Activated B cell treated with CpG ODN at 0.5 μM for 24 hours (primary cell): ENCODE data around the gene NSMCE4A. TPM values are rescaled to one million over a fixed set of nuclear protein-coding genes. Genes with fewer than 3 reads are reported as not detected.
"Not testable (repeated sequence)": the region's sequence is repeated elsewhere in the genome, so short reads cannot be mapped to it uniquely, and the experiment has no call there.

Source experiments
- ATAC-seq: fragments of 200-7000 bp; cut with Tn5 transposase; one replicate; pipeline ENCODE4 v1.10.0; 2021; ENCODE audit warnings: low read depth, mild to moderate bottlenecking, moderate library complexity
- CTCF ChIA-PET: fragments of 350-600 bp; sonication (Branson Sonifier 250); formaldehyde crosslinking; loops from one replicate; lab custom pipeline; 2021; ENCODE audit warnings: antibody characterized with exemption; lab: Charles Lee
- POLR2A ChIA-PET: fragments of 350-600 bp; sonication (Branson Sonifier 250); formaldehyde crosslinking; loops from one replicate; lab custom pipeline; 2021; ENCODE audit warnings: antibody characterized with exemption; lab: Charles Lee
- DNase-seq: peaks from one replicate; pipeline ENCODE4 v3.0.0; 2022
- H3K27ac Mint-ChIP-seq: one replicate; pipeline ENCODE4 v1.8.0; 2020; ENCODE audit warnings: mixed read lengths
- H3K27me3 Mint-ChIP-seq: one replicate; pipeline ENCODE4 v1.8.0; 2021; ENCODE audit warnings: mixed read lengths
- H3K36me3 Mint-ChIP-seq: one replicate; pipeline ENCODE4 v1.8.0; 2021; ENCODE audit warnings: low read depth, mixed read lengths
- H3K4me1 Mint-ChIP-seq: one replicate; pipeline ENCODE4 v1.8.0; 2021; ENCODE audit warnings: mixed read lengths
- H3K4me3 Mint-ChIP-seq: one replicate; pipeline ENCODE4 v1.8.0; 2020; ENCODE audit warnings: mild to moderate bottlenecking, mixed read lengths
- H3K9me3 Mint-ChIP-seq: one replicate; pipeline ENCODE4 v1.8.0; 2020; ENCODE audit warnings: mixed read lengths
- CTCF ChIP-seq: fragments of 200-600 bp; IDR thresholded peaks from one replicate; pipeline ENCODE4 v1.8.0; 2022; ENCODE audit warnings: antibody characterized with exemption, mild to moderate bottlenecking
- intact Hi-C: fragments of 100-400 bp; cut with micrococcal nuclease; formaldehyde crosslinking; loops from one replicate; pipeline ENCODE4 v1.15.1; 2024
- total RNA-seq: library from RNA; stranded (reverse); gene quantifications from 2 replicates; pipeline ENCODE4 v1.2.3, GENCODE V29; 2022

The NSMCE4A gene
- total RNA-seq, 1 donor from 2014 or later, result 78.0 TPM

- no peak for TF ChIP-seq CTCF
- Mint-ChIP-seq H3K27me3 (peaks cover 25% of the 10 kb centered on the region), H3K9me3 (peaks cover 23% of the 10 kb centered on the region), H3K4me3 (no peak overlapping the region), H3K36me3 (no peaks in the 10 kb centered on the region), H3K27ac (no peak overlapping the region), H3K4me1 (no peaks in the 10 kb centered on the region)
- ATAC-seq (no peak), DNase-seq (no peak)
- POLR2A ChIA-PET, result no interaction called here
- intact Hi-C loops, result no loop called here
- CTCF ChIA-PET, result no interaction called here
These were observed 24.3 kb upstream of the NSMCE4A start for GRCh38 chr10:121999301-121999700.

- H3K27me3 Mint-ChIP-seq, result peaks cover 29% of the 10 kb centered on the region
- TF ChIP-seq CTCF, result no peak
- no peak overlapping the region for H3K4me3 Mint-ChIP-seq
- no peaks in the 10 kb centered on the region for H3K4me1 Mint-ChIP-seq
- DNase-seq, result no peak
- intact Hi-C loops, result no loop called here
- CTCF ChIA-PET, result no interaction called here
- H3K36me3 Mint-ChIP-seq, result no peaks in the 10 kb centered on the region
- peaks cover 23% of the 10 kb centered on the region for H3K9me3 Mint-ChIP-seq
- no peak overlapping the region for H3K27ac Mint-ChIP-seq
- ATAC-seq, result no peak
- POLR2A ChIA-PET, result no interaction called here
These were observed 23.4 kb upstream of the NSMCE4A start for GRCh38 chr10:121998462-121998861.

GRCh38 chr10:121994429-121994941 is 19.5 kb upstream of the NSMCE4A start:
- intact Hi-C loops, result no loop called here
- ChIA-PET POLR2A (no interaction called here), CTCF (no interaction called here)
- Mint-ChIP-seq H3K4me3 (no peak overlapping the region), H3K4me1 (no peaks in the 10 kb centered on the region), H3K27me3 (peaks cover 34% of the 10 kb centered on the region), H3K9me3 (peaks cover 2% of the 10 kb centered on the region), H3K27ac (no peak overlapping the region), H3K36me3 (no peaks in the 10 kb centered on the region)
- no peak for ATAC-seq
- DNase-seq, result no peak
- no peak for TF ChIP-seq CTCF

- DNase-seq, H3K4me3 Mint-ChIP-seq, H3K9me3 Mint-ChIP-seq, H3K27ac Mint-ChIP-seq, H3K36me3 Mint-ChIP-seq, H3K4me1 Mint-ChIP-seq, CTCF ChIA-PET, intact Hi-C loops, ATAC-seq: not testable (repeated sequence)
- POLR2A ChIA-PET, result interaction anchor here (0.6 kb wide), 1 partner anchor 19 kb away, joined by 4 read pairs; no protein-coding TSS in a partner anchor
- H3K27me3 Mint-ChIP-seq, result peaks cover 37% of the 10 kb centered on the region
These were observed 16.7 kb upstream of the NSMCE4A start for GRCh38 chr10:121991727-121992126.

- ChIA-PET CTCF (no interaction called here), POLR2A (no interaction called here)
- peaks cover 7% of the 10 kb centered on the region for H3K9me3 Mint-ChIP-seq
- no peak for DNase-seq
- H3K4me1 Mint-ChIP-seq, result no peaks in the 10 kb centered on the region
- no peak overlapping the region for H3K4me3 Mint-ChIP-seq
- no peak for ATAC-seq
- intact Hi-C loops, result no loop called here
- no peak for TF ChIP-seq CTCF
- H3K36me3 Mint-ChIP-seq, result peaks cover 1% of the 10 kb centered on the region
- no peak overlapping the region for H3K27ac Mint-ChIP-seq
- peaks cover 30% of the 10 kb centered on the region for H3K27me3 Mint-ChIP-seq
These were observed 15.1 kb upstream of the NSMCE4A start for GRCh38 chr10:121990015-121990677.
